Stimulated activated CD4-positive, alpha-beta T cell treated with anti-CD3 and anti-CD28 coated beads, TNF-alpha, amount 100 ng/mL, for 48 hours (primary cell): ENCODE results near the gene RAB35.

Experiments
- DNase-seq, 3 donors: peaks; one replicate each; pipeline ENCODE4 v3.0.0-alpha.2; 2020; ENCODE audit warnings: low read depth in 3 of 3

Gene RAB35

GRCh38 chr12:120132863-120133385, 16.4 kb upstream of the RAB35 start:
- no peak for DNase-seq

GRCh38 chr12:120132054-120132836, 15.7 kb upstream of the RAB35 start:
- DNase-seq = no peak

GRCh38 chr12:120131116-120131515, 14.6 kb upstream of the RAB35 start:
- DNase-seq = no peak

DNA sequence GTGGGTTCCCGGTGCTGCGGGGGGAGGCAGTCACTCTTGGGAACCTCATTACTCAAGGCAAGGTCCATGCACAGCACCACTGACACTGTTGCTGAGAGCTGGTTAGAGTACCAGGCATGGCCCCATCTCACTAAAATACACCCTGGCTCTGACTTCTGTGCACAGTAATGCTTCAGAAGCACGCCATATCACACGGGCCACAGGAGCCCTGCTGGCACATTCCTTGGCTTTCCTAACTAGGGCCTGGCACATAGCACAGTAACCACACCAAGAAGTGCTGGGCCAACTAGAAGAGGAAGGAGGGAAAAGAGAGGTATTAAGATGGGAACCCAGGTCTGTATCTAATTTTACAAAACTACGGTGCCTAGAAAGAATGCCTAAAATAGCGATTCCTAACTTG, 13.5 kb upstream of the RAB35 start:
- DNase-seq = no peak

DNA sequence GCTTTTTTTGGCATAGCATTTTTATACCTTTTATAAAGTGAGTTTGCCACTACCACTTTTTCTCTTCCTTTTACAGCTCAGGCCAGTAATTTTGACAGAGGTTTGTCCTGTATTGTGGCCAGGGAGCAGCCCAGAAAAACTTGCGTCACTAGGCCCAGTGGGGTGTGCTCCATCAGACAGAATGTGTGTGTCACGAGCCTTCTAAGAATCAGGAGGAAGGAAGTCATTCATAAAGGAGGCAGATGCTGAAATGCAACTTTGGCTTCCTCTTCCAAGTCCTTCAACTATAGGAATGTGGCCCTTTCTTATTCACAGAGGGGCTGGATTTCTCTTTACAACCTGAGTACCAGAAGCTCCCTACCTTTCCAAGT, 10.1 kb upstream of the RAB35 start:
- DNase-seq = no peak

DNA sequence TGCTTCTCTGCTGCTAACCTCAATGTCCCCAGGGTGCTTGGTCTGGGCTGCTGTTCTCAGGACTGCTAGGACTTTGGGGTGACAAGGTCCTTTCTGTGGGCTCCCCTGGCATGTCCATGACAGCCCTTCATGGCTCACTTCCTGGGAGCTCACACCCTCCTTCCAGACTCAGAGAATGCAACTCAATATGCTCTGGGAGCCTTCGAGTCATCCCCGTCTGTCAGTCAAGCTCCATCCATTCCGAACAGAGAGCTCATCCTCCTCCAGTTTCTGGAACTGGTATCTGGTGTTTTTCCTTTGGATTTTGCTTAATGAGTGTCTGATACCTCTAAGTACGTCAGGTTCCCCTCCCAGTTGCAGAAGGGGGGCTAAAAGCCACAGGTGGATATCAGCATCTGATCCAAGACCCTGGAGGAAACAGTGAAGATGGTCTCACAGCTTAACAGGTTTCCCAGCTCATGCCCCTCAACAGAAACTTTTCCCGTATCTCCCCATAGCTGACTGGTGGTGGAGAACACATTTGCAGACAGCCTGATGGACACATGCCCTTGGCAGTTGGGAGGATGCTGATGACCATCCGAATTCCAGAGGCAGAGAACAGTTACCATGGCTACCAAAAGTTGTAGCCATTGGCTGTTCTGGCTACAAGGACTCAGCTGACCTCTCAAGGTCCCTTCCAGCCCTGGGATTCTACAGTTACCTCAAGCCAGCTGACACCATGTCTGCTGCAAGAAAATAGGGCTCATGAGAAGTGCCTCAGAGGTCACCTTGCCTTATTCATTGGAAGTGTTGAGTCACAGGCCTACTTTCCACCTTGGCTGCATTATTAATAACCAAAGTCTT, 9.5 kb upstream of the RAB35 start:
- peak in 1 of 3 donors; percentile 30 for DNase-seq

DNA sequence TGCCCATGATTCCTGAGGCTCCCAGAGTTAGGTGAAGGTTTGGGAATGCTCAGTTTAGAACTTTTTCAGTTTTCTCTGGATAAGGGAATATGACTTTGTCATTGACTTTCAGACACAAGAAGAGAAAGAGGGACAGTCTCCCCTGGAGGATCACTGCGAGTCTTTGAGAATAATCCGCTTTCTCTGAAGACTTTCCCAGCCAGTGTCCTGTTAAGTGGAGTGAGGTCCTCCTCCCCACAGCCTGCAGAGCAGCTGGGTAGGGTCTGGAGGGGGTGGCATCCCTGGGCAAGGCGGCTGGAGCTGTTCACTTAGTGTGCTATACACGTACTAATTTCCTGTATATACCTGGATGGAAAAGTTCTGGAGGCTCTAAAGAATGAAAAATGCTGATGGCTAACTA, 8.5 kb upstream of the RAB35 start:
- no peak for DNase-seq

DNA sequence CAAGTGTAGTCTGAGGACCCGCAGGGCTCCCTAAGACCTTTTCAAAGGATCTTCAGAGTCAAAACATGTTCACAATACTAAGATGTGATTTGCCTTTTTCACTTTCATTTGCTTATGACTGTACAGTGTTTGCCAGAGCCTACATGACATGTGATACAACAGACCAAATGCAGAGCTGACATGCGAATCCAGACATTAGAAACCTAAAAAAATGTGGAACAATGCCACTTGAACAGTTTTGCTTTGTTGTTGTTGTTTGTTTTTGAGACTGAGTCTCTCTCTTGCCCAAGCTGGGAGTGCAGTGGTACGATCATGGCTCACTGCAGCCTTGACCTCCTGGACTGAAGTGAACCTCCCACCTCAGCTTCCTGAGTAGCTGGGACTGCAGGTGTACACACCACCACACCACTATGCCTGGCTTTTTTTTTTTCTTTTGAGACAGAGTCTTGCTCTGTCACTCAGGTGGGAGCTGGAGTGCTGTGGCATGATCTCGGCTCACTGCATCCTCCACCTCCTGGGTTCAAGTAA, 5.3 kb upstream of the RAB35 start:
- DNase-seq = no peak

DNA sequence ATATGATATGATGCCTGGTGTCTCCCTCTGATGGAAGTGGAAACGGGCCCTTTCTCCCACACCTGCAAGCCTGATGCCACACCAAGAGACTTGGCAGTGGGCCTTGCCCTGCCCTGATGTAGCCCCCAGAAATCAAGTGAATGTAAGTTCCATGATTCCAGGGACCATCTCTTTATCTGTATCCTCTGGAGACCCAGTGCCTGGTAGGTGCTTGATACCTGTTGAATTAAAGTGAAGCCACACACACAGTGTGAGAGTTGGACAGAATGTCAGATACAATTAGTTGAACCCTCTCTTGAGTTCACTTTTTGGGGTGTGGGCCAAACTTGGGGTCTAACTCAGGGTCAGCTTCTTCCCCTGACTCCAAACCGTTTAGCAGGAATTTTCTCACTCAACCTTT, 4.8 kb upstream of the RAB35 start:
- DNase-seq = no peak

DNA sequence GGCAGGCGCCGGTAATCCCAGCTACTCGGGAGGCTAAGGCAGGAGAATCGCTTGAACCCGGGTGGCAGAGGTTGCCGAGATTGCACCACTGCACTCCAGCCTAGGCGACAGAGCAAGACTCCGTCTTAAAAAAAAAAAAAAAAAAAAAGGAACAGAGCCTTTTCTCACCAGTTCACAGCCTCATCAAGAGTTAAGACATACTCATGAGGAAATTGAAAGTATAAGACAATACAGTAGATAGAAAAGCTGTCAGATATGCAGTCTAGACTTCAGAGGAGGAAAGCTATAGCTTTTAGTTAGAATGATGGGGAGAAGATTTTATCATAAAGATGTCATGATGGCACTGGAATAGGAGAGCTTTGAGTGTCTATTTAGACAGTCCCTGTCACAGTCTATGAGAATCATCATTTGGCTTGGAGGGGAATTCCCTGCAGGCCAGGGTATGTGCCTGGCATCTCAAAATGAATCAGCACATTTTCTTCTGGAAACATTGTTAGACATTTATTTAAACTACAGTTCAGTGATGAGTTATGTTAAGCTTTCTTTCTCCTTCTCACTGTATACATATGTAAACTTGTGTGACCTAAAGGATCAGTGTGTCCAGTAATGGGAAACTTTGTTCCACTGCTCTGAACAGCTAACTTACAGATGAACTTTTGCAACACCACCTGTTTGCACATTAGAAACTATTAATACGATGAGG, 2.9 kb upstream of the RAB35 start:
- DNase-seq = peak in 1 of 3 donors; percentile 46

DNA sequence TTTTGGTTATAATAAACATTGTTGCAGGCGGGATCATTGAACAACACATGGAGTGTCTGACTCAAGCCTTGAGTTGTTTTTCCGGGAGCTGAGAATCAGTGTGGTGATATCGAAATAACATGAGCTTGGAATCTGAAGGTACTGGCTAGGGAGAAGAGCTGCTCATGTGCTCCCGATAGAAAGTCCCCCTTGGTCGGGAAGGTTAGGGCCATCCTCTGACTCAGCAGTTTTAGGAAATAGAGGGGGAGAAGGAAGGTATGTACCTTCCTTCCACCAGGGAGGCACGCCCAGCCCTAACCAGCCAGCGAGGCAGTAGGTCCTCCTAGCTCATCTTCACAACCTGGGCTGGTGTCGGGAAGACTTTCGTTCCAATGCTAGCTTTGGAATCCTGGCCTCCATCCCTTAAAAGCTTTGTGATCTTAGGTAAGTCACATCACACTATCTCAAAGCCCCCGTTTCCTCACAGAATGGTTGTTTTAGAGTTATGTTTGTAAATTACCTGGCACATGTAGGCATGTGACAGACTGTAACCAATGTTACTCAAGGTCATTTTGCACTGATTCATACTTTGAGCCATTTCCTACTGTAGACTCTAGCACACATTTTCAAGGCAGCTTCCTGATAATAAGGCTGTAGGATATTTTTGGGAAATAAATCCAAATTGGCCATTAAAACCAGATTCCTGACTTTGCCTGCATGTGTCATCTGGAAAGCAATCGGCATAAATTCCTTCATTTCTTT, 1.9 kb upstream of the RAB35 start:
- no peak for DNase-seq

GRCh38 chr12:120117961-120118320, 1.4 kb upstream of the RAB35 start:
- DNase-seq = no peak

GRCh38 chr12:120116792-120117651, 469 bp upstream of the RAB35 start:
- DNase-seq = peak; percentile 94 to 97 (median 96)

DNA sequence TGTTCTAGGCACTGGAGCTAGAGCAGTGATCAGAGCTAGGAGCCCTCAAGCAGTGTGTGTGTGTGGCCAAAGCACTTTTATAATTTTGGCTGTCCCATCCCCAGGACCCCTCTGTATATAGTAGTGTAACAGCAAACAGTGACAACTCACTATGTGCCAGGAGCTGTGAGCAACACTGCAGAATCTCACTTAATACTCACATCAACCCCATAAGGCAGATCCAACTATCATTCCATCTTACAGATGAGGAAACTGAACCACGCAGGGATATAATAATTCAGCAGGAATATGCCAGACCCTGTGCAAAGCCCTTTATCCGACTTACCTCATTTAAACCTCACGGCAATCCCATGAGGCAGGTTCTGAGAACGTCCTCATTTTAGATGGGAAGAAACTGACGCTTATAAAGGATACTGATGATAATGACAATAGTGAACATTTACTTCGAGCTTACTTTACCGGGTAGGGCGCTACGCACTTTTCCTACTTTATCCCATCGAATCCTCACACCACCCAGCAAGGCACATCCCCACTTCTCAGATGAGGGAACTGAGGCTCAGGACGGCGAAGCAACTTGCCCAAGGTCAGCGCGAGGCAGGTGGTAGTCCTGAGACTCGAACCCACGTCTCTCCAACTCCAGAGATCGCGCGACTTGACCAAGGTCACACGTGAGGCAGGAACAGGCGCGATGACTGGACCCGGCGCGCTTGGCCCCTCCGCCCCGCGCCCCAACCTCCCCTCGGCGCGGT, 687 bp downstream of the RAB35 start:
- DNase-seq = peak in 1 of 3 donors; percentile 32

DNA sequence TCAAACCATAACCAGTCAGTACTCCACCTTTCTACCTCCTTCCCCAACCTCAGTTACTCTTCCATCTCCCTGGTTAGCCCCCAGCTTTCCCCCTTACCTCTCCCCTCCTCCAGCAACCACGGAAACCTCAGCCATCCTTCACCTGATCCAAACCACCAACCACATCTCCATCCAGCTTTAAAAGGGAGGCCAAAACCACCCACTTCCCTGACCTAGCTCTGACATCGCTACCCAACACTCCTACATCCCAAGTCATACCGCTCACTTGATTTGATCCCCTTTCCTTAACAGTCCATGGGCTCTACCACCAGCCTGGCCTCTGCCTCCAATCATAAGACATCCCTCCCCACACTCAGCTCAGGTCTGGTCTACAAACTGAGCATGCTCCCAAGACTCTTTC, 1.5 kb downstream of the RAB35 start:
- no peak for DNase-seq

DNA sequence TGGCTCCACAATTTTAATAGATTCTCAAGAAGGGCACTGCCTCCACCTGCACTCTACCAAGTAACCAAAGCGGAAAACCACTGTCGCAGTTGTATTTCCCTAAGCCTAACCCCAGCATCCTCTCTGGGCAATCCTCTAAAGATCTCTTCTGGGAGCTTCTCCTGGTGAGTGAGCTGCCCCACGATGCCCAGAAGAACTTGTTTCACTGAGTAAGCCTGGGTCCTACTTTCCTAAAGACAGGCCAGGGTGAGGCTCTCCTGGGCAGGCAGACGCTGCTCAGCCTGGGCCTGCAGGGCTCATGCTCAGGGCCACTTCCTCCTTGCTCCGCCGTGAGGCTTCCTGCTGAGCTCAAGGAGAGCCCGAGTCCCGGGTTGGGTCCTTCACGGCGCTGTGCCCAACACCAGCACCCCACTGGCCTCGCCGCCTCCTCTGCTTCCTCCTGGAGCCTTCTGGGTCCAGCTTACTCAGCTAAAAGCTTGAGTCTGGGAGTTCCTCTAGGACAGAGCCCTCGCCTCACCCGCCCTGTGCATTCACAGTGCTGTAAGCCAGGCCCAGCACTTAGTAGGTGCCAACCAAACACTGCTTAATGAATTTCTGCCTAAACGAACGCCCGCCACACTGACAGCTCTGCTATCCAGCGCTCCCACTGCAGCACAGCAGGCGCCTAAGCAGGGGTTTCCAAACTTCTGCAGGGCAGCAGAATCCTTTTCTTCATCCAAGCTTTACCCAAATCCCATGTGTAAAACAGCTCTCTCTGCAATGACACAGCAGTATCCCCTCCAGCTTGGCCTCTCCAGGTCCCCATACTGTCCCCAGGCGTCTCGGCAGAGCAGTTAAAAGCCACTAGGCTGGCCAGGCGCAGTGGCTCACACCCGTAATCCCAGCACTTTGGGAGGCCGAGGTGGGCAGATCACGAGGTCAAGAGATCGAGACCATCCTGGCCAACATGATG, 5.7 kb downstream of the RAB35 start:
- DNase-seq = peak in 1 of 3 donors; percentile 30

GRCh38 chr12:120109570-120110267, 6.8 kb downstream of the RAB35 start:
- DNase-seq = no peak

DNA sequence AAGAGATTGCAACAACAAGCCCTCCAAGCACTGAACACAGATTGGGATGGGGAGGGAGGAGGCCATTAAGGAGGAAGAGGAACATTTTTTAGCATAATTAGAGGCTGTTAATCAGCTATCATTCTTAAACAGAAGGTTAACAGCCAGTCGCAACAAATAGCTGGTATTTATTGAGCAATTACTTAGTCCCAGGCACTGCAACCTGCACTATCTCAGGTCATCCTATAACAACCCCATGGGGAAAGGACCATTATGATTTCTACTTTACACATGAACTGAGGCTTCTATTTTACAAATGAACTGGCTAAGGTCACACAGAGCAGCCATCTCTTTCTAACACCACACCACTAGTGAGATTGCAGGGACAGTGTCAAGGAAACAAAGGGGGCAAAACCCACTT, 10.4 kb downstream of the RAB35 start:
- no peak for DNase-seq
